GM21786 (cell line): ENCODE data around the gene MYH7.
"Not testable (repeated sequence)": the region's sequence is repeated elsewhere in the genome, so short reads cannot be mapped to it uniquely, and the experiment has no call there.

Experiments used
- ATAC-seq: cut with Tn5 transposase; IDR thresholded peaks from one replicate; pipeline ENCODE4 v1.9.1; 2021; ENCODE audit not compliant: unreplicated experiment

Gene MYH7

GRCh38 chr14:23435543-23436326, at the start of gene MYH7:
TSS of gene MYH7 (minus strand) at chr14:23435660. CDS start at chr14:23433732, 1,928 bp downstream.
- ATAC-seq: no peak

DNA sequence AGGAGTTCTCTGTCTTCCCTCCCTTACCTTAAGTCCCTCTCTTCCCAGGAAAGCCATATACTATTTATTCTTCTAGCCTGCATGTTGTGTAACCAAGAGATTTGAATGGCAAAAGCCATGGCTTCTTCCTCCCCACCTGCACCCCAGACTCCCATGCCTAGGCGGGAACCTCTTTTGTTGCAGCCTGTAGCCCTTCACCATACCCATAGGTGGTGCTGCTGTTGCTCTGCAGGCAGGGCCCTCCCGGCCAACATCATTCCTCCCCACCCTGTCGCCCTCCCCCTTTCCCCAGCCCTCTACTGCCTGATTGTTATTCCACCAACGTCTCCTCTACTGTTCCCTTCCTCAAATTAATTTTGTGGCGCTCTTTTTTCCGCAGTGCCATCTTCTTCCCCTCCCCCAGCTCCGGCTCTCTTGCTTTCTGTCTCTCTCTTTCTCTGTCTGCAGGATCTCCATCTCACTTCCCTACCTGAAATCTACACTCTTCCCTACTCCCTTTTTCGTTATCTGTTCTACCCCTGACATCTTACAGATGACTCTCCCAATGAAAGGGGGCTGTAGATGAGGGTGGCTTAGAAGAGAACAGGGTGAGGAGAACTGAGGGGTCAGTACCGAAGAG, 47.9 kb upstream of the MYH7 start:
- no peak for ATAC-seq

DNA sequence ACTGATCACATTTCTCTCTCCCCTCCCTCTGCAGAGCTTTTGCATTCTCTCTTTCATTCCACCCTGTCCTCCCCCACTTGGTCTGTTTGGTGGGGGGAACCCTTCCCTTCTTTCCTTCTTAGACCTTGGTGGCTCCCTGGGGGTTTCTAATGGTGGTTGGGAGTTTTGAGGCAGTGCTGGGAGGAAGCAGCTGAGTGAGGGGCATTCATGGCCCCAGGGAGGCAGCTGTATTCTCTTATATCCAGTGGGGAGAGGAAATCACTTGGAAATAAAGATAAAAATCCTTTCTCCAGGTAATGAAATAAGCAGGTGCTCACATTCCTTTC, 47.3 kb upstream of the MYH7 start:
- ATAC-seq: no peak

DNA sequence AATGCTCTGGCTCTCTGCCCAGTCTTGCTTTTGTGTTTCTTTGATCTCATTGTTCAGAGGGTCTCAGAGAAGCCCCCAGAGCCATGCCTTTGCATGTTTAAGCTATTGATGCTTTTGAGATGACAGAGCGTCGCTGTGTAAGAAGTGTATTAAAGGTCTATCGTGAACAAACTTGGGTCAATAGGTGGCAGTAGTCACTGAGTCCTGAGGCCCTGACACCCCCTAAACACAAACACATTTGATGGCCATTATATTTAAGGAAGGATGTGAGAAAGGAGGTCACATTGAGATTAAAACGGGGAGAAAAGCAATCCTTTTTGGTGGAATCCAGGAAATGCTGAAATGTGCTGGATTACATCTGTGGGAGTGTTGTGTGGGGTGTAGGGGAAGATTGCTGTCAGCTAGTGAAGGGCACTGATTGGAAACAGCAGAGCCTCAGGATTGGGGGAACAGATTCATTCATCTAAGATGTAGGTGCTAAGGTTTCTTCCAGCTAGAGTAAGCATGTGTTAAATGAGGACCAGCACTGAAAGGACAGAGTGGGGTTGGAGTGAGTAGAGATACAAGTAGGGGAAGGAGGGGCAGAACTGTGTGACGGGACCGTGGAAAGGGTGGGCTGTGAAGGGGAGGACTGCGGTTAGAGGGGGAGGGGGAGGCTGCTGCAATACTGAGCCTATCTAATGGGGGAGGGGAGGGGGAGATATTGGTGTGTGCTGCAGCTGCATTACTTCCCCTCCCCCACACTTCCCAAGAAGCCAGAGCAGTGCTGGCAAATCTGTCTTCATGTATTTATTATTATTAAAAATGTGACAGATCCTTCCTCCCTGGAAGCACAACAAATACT, 46.7 kb upstream of the MYH7 start:
- no peak for ATAC-seq

DNA sequence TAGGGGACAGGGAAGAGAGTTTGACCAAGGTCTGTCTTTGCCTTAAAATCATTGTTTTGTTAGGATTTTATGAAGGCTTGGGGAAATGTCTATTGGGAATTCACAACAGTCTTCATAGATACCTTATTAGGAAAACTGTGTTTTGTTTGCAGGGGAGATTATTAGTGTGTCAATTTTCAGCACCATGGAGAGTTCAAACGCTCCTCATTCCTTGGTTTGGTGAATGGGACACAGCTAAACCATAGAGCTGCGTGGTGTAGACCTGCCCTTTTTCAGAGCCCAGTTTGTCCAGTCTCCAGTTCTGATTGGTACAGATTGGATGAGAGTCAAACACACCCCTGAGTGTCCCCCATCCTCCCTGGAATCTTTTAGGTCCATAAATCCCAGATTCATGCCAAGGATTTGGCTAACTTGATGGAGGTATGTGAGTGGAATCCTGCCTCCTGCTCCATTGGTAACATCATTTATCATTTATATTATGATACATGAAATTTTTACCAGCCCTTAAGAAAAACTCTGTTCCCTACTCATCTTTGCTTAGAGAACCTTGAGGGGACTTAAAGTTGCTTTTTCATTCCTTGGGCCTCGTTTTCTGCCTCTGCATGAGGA, 46.0 kb upstream of the MYH7 start:
- no peak for ATAC-seq

DNA sequence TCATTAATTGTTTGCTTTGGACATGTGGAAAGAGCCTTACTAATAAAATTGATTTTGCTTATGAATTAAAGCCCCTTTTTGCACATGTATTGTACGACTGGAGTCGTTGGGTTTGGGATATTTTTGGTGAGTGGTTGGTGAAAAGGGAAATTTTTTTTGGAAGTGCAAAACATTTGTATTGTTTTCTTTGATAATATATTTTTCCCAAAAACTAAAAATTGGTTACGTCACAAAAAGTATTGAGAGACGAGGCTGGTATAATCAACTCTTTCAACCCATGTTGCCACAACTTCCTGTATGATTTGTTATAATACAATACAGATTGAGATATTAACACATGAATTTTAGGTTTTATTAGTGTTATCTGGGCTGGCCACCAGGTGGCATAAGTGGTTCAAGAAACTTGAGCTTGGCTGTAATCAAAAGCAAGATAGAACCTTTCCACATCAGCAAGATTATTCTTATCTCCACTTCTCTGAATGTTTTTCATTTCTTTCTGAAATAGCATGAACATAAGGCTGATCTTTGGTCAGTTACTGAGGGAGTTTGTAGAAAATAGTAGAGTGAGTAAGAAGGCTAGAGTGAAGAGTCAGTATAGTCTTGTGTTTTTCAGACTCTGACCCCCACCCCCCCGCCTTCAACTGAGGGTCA, 42.8 kb upstream of the MYH7 start:
- ATAC-seq: peak; percentile 48

DNA sequence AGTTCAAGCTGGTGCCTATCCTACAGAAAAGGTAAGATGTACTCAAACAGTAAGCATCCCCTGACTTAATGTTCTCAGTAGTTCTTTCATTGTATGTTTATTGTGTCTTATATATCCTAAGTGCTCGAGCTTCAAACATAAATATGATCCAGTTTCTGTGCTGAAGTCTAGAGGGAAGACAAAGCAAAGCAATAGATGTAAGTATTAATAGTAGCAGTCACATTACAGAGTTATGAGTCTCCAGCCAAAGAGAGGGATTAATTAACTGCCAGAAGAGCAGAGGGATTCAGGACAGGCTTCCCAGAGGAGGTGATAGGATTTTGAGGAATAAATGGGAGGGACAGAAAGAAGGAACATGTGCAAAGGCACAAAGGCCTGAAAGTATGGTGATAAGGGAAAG, 35.5 kb upstream of the MYH7 start:
- no peak for ATAC-seq

DNA sequence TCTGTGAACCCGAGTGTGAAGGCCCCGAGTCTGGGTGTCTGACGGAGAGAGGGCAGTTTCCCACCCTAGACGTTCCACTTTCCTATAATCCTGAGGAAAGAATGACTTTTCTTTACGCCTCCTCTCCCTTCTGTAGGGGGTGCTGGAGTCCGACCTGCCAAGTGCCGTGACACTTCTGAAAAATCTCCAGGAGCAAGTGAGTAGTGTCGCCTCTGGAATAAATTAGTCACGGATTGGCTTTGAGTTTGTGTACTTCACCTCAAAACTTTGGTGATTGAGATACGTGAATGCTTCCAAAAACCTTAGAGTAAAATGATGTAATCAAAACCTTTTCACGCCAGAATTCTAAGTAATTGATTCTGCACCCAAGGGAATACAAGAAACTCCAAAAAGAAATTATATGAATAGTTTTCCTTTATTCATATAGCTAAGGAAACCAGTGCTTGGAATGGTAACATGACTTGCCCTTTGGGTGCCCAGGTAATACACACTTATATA, 34.5 kb upstream of the MYH7 start:
- no peak for ATAC-seq

DNA sequence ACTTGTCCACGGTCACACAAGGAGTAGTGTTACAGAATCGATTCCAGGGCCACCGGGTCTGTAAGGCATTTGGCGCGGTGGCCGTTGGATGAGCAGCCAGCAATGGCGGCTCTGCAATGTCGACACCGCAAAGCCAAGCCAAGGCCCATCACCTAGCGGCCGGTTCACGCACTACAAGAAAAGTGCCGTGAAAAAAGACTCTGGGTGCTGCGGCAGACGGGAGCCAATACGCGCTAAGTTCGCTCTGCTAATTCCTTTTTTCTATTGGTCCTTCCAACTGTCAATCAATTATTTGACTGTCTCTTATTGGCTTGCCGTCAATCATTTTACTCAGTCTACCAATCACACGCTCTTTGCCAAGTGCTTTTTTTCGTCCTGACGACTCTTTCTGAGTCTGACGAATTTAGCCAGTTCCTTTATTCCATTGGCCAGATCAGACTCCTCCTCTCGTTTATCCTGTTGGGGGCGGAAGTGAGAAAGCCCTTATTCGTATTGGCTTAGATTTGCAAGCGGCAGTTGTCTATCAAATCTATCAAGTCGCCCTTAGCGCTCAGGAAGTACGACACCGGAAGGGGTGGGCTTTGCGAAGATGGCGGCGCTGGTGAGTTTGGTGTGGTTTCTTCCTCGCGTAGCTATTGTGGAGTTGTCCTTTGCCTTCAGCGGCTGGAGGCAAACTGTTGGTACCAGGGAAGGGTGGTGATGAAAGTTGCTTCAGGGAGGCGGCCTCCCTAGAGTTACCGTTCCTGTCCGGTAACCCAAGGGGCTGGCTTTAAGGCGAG, 33.9 kb upstream of the MYH7 start, which contains the start of gene NGDN:
NGDN (plus strand) TSS at position 577 of the 779 bp plus-strand sequence; CDS start at position 590, 13 bp downstream.
- ATAC-seq: peak; percentile 94

DNA sequence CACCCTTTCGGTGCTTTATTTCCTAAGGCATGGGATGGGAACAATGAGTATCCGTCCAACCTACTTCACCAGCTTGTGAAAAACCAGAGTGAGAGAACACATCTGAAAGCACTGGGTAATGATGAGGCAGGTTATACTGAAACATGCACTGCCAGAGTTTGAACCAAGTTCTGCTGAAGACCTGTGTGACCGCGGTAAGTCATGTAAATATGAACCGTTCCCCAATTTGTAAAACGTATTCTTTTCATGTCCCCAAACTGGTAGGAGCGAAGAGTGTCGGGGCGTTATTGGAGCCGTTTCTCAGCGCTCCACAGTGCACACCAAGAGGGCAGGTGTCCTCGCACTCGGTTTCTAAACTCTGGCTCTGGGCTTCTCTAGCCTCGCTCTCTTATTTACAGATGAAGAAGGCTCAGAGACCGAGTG, 33.3 kb upstream of the MYH7 start:
- ATAC-seq: peak; percentile 1

GRCh38 chr14:23465261-23465660, 29.8 kb upstream of the MYH7 start:
- no peak for ATAC-seq

GRCh38 chr14:23464700-23465099, 29.2 kb upstream of the MYH7 start:
- no peak for ATAC-seq

- ATAC-seq: no peak
Observed at GRCh38 chr14:23460960-23461359, 25.5 kb upstream of the MYH7 start.

DNA sequence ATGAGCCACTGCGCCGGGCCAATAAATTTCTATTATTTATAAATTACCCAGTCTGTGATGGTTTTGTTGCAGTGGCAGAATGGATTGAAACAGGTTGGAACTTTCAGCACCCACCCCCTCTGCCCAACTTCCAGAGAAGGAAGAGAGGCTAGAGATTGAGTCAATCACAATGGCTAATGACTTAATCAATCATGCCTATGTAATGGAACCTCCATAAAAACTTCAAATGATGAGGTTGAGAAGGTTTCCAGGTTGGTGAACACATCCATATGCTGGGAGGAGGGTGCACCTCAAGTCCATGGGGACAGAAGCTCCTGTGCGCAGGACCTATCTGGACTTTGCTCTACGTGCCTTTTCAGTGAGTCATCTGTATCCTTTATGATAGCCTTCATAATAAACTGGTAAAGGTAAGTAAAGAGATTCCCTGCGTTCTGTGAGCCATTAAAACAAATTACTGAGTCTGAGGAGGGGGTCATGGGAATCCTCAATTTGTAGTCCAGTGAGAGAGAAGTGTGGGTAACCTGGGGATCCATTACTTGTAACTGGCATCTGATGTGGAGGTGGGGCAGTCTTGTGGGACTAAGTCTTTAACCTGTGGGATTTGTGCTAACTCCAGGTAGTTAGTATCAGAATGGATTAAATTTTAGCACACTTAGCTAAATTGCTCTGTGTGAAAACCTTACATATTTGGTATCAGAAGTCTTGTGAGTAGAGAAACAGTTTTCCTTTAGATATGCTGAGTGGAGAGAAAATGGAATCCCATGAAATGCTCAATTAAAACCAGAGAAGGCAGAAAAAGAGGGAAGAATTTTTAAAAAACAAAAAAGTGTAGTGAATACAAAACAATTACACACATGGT, 22.4 kb upstream of the MYH7 start:
- no peak for ATAC-seq

DNA sequence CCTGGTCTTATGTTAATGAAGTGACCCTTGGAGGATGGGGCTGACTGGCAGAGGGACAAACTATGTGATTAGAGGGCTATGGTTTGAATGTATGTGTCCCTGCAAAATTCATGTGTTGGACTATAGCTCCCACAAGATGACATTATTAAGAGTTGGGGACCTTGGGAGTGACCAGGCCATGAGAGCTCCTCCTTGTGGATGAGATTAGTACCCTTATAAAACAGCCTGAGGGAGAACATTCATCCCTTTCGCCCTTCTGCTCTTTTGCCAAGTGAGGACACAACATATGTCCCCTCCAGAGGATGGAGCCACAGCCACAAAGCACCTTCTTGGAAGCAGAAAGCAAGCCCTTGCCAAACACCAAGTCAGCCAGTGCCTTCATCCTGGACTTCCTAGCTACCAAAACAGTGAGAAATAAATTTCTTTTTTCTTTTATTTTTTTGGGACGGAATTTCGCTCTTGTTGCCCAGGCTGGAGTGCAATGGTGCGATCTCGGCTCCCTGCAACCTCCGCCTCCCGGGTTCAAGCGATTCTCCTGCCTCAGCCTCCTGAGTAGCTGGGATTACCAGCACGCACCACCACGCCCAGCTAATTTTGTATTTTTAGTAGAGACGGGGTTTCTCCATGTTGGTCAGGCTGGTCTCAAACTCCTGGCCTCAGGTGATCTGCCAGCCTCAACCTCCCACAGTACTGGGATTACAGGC, 21.6 kb upstream of the MYH7 start:
- not testable (repeated sequence) for ATAC-seq

GRCh38 chr14:23454445-23454856, 19.0 kb upstream of the MYH7 start:
- no peak for ATAC-seq

DNA sequence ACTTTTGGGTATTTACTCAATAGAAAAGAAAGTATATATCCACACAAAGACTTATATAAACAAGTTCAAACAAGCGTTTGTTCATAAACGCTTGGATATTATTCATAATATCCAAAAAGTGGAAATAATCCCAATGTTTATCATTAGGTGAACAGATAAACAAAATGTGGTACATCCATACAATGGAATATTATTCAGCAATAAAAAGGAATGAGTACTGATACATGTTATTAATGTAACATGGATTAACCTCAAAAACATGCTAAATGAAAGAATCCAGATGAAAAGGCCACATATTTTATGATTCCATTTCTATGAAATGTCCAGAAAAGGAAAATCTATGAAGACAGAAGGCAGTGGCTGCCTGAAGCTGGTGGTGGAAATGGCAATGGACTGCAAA, 16.8 kb upstream of the MYH7 start:
- no peak for ATAC-seq

DNA sequence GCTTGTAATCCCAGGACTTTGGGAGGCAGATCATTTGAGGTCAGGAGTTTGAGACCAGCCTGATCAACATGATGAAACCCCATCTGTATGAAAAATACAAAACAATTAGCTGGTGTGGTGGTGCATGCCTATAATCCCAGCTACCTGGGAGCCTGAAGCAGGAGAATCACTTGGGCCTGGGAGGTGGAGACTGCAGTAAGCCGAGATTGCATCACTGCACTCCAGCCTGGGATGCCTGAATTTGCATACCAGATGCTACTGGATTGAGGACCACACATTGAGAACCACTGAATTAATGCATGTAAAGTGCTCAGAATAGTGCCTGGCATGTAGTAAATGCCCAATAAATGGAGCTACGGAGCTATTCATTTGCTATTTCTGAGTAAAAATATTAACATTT, 14.9 kb upstream of the MYH7 start:
- ATAC-seq: no peak
